Choroid plexus epithelial cell (primary cell): ENCODE results near the gene METTL27.
"Not testable (repeated sequence)": the region's sequence is repeated elsewhere in the genome, so short reads cannot be mapped to it uniquely, and the experiment has no call there.

Experiments
- DNase-seq: peaks from one replicate; pipeline ENCODE4 v3.0.0-alpha.2; 2010; ENCODE audit warnings: low read depth
- H3K4me3 ChIP-seq: 2 replicates; pipeline ENCODE4 v1.5.1; 2011; ENCODE audit warnings: low read depth, mild to moderate bottlenecking, control low read depth, low read length, moderate library complexity
- CTCF ChIP-seq: conservative IDR thresholded peaks from 2 replicates; pipeline ENCODE4 v1.5.1; 2011; ENCODE audit warnings: low read depth, mild to moderate bottlenecking, control low read depth, inconsistent platforms, low read length, moderate library complexity

METTL27 gene

GRCh38 chr7:73811760-73812168, 30.6 kb downstream of the METTL27 start:
- no peak overlapping the region for H3K4me3 ChIP-seq
- peak; percentile 87 for TF ChIP-seq CTCF
- DNase-seq = peak; percentile 66

- no peak for TF ChIP-seq CTCF
- no peak for DNase-seq
- H3K4me3 ChIP-seq = no peak overlapping the region
Observed at GRCh38 chr7:73810998-73811360, 31.3 kb downstream of the METTL27 start.

GRCh38 chr7:73809467-73809951, 32.8 kb downstream of the METTL27 start:
- no peak for DNase-seq
- no peak for TF ChIP-seq CTCF

GRCh38 chr7:73802459-73802858, 39.9 kb downstream of the METTL27 start:
- TF ChIP-seq CTCF = no peak
- no peak overlapping the region for H3K4me3 ChIP-seq
- DNase-seq = no peak

More at GRCh38 chr7:73809467-73809951, 32.8 kb downstream of the METTL27 start:
- no peak overlapping the region for H3K4me3 ChIP-seq

- no peak for TF ChIP-seq CTCF
- no peak for DNase-seq
- H3K4me3 ChIP-seq = no peak overlapping the region
Observed at GRCh38 chr7:73801577-73801976, 40.7 kb downstream of the METTL27 start.

- DNase-seq = no peak
- TF ChIP-seq CTCF = no peak
- no peak overlapping the region for H3K4me3 ChIP-seq
Observed at GRCh38 chr7:73799282-73800141, 42.8 kb downstream of the METTL27 start.

- DNase-seq, H3K4me3 ChIP-seq: not testable (repeated sequence)
Observed at GRCh38 chr7:73797176-73797575, 45.1 kb downstream of the METTL27 start.

GRCh38 chr7:73796656-73797055, 45.7 kb downstream of the METTL27 start:
- H3K4me3 ChIP-seq, DNase-seq: not testable (repeated sequence)

GRCh38 chr7:73795188-73795587, 47.1 kb downstream of the METTL27 start:
- H3K4me3 ChIP-seq, DNase-seq: not testable (repeated sequence)

GRCh38 chr7:73791170-73791690, 51.1 kb downstream of the METTL27 start:
- DNase-seq, H3K4me3 ChIP-seq: not testable (repeated sequence)
